Measurements from ENCODE around the gene ALG10B. TPM values are rescaled to one million over a fixed set of nuclear protein-coding genes. Genes with fewer than 3 reads are reported as not detected.
A peak's percentile ranks its signal among the peaks of the same experiment; 100 is the strongest.
"Not testable (repeated sequence)": the region's sequence is repeated elsewhere in the genome, so short reads cannot be mapped to it uniquely, and the experiment has no call there.

The ALG10B gene
- total and polyA plus RNA-seq, 2 experiments from 2014 or later = 0.79 to 1.7 TPM

- Histone ChIP-seq H3K4me2 (ENCODE audit: unreplicated experiment) (no peak overlapping the region), H3K79me2 (ENCODE audit: insufficient read depth) (no peaks in the 10 kb centered on the region), H3K9me2 (ENCODE audit: insufficient read depth) (no peaks in the 10 kb centered on the region), H3F3A (ENCODE audit: insufficient read depth) (no peaks in the 10 kb centered on the region), H3K36me3 (ENCODE audit: low read depth) (no peaks in the 10 kb centered on the region), H3K4me3 (no peak overlapping the region), H3K27me3 (replicated peaks; ENCODE audit: insufficient read depth) (no peaks in the 10 kb centered on the region), H4K20me1 (ENCODE audit: insufficient read depth) (no peaks in the 10 kb centered on the region), H3K9me3 (ENCODE audit: low read depth) (no peaks in the 10 kb centered on the region), H3K9ac (no peak overlapping the region), H2AFZ (no peak overlapping the region), H3K4me1 (ENCODE audit: insufficient read depth) (no peaks in the 10 kb centered on the region), H3K27ac (no peak overlapping the region)
- DNase-seq = no peak
- no peak for TF ChIP-seq EZH2 (IDR thresholded peaks at IDR 0.05; ENCODE audit: insufficient read depth, poor library complexity, severe bottlenecking)
- WGBS, 2 experiments (ENCODE audit: low coverage in 1 of 2, low lambda C conversion rate in 2 of 2, missing lambda C conversion rate in 2 of 2) = 77 to 78% methylated on average over 2 of the region's 2 CpGs
- in situ Hi-C loops (cut with MboI) = loop anchor here (10.0 kb wide), 1 partner anchor 950 kb away; no protein-coding TSS in a partner anchor
Observed at GRCh38 chr12:38324912-38325311, 8.3 kb downstream of the ALG10B start.

- Histone ChIP-seq H3K4me1 (ENCODE audit: insufficient read depth) (no peaks in the 10 kb centered on the region), H3K27ac (no peak overlapping the region), H3K4me2 (ENCODE audit: unreplicated experiment) (no peak overlapping the region), H3K36me3 (ENCODE audit: low read depth) (no peaks in the 10 kb centered on the region), H3K9ac (no peak overlapping the region), H3K9me3 (ENCODE audit: low read depth) (no peaks in the 10 kb centered on the region), H2AFZ (no peak overlapping the region), H3K4me3 (no peak overlapping the region), H4K20me1 (ENCODE audit: insufficient read depth) (no peaks in the 10 kb centered on the region), H3K27me3 (replicated peaks; ENCODE audit: insufficient read depth) (no peaks in the 10 kb centered on the region), H3F3A (ENCODE audit: insufficient read depth) (no peaks in the 10 kb centered on the region), H3K79me2 (ENCODE audit: insufficient read depth) (no peaks in the 10 kb centered on the region), H3K9me2 (ENCODE audit: insufficient read depth) (no peaks in the 10 kb centered on the region)
- DNase-seq = no peak
- no peak for TF ChIP-seq EZH2 (IDR thresholded peaks at IDR 0.05; ENCODE audit: insufficient read depth, poor library complexity, severe bottlenecking)
- TF ChIP-seq EZH2phosphoT487 (IDR thresholded peaks at IDR 0.05; ENCODE audit: insufficient read depth, low read depth) = no peak
- WGBS, 2 experiments (ENCODE audit: low coverage in 1 of 2, low lambda C conversion rate in 2 of 2, missing lambda C conversion rate in 2 of 2) = 95 to 100% methylated on average over 3 of the region's 3 CpGs
- in situ Hi-C loops (cut with MboI) = loop anchor here (10.0 kb wide), 1 partner anchor 947 kb away; no protein-coding TSS in a partner anchor
Observed at GRCh38 chr12:38327356-38327755, 10.8 kb downstream of the ALG10B start.

GRCh38 chr12:38328306-38328895 lies 11.8 kb downstream of the ALG10B start:
- Histone ChIP-seq H3K9me3 (ENCODE audit: low read depth) (no peaks in the 10 kb centered on the region), H3K27me3 (replicated peaks; ENCODE audit: insufficient read depth) (no peaks in the 10 kb centered on the region), H3K9me2 (ENCODE audit: insufficient read depth) (no peaks in the 10 kb centered on the region), H4K20me1 (ENCODE audit: insufficient read depth) (no peaks in the 10 kb centered on the region), H2AFZ (peak overlapping the region; percentile 30; the same call in 1 of the 2 replicates), H3K4me2 (ENCODE audit: unreplicated experiment) (no peak overlapping the region), H3K79me2 (ENCODE audit: insufficient read depth) (no peaks in the 10 kb centered on the region), H3K4me1 (ENCODE audit: insufficient read depth) (no peaks in the 10 kb centered on the region), H3F3A (ENCODE audit: insufficient read depth) (no peaks in the 10 kb centered on the region), H3K4me3 (no peak overlapping the region), H3K9ac (no peak overlapping the region), H3K36me3 (ENCODE audit: low read depth) (no peaks in the 10 kb centered on the region), H3K27ac (no peak overlapping the region)
- 11 to 13% methylated on average over 6 of the region's 6 CpGs for WGBS, 2 experiments (ENCODE audit: low coverage in 1 of 2, low lambda C conversion rate in 2 of 2, missing lambda C conversion rate in 2 of 2)
- in situ Hi-C loops (cut with MboI) = loop anchor here (10.0 kb wide), 1 partner anchor 946 kb away; no protein-coding TSS in a partner anchor
- TF ChIP-seq EZH2 (IDR thresholded peaks at IDR 0.05; ENCODE audit: insufficient read depth, poor library complexity, severe bottlenecking) = no peak
- peak; percentile 48 for DNase-seq

GRCh38 chr12:38330414-38330813 lies 13.8 kb downstream of the ALG10B start:
- H3K27ac ChIP-seq; H4K20me1 ChIP-seq (ENCODE audit: insufficient read depth); H3K36me3 ChIP-seq (ENCODE audit: low read depth); H3K27me3 ChIP-seq (replicated peaks; ENCODE audit: insufficient read depth); H3F3A ChIP-seq (ENCODE audit: insufficient read depth); H3K9me2 ChIP-seq (ENCODE audit: insufficient read depth); H3K4me3 ChIP-seq; H3K9ac ChIP-seq; H3K9me3 ChIP-seq (ENCODE audit: low read depth); H2AFZ ChIP-seq; H3K79me2 ChIP-seq (ENCODE audit: insufficient read depth); DNase-seq; H3K4me2 ChIP-seq (ENCODE audit: unreplicated experiment); H3K4me1 ChIP-seq (ENCODE audit: insufficient read depth): not testable (repeated sequence)
- in situ Hi-C loops (cut with MboI) = loop anchor here (10.0 kb wide), 1 partner anchor 774 kb away; no protein-coding TSS in a partner anchor
- 85 to 93% methylated on average over 6 to 23 of the region's 30 CpGs for WGBS, 2 experiments (ENCODE audit: low coverage in 1 of 2, low lambda C conversion rate in 2 of 2, missing lambda C conversion rate in 2 of 2)

- Histone ChIP-seq H3K27me3 (replicated peaks; ENCODE audit: insufficient read depth) (no peaks in the 10 kb centered on the region), H3F3A (ENCODE audit: insufficient read depth) (no peaks in the 10 kb centered on the region), H4K20me1 (ENCODE audit: insufficient read depth) (no peaks in the 10 kb centered on the region), H3K9me2 (ENCODE audit: insufficient read depth) (no peaks in the 10 kb centered on the region), H3K36me3 (ENCODE audit: low read depth) (no peaks in the 10 kb centered on the region), H3K4me2 (ENCODE audit: unreplicated experiment) (no peak overlapping the region), H3K9me3 (ENCODE audit: low read depth) (no peaks in the 10 kb centered on the region), H3K9ac (no peak overlapping the region), H3K4me1 (ENCODE audit: insufficient read depth) (no peaks in the 10 kb centered on the region), H3K27ac (no peak overlapping the region), H2AFZ (no peak overlapping the region), H3K4me3 (no peak overlapping the region), H3K79me2 (ENCODE audit: insufficient read depth) (no peaks in the 10 kb centered on the region)
- in situ Hi-C loops (cut with MboI) = loop anchor here (10.0 kb wide), 1 partner anchor 772 kb away; no protein-coding TSS in a partner anchor
- TF ChIP-seq EZH2phosphoT487 (IDR thresholded peaks at IDR 0.05; ENCODE audit: insufficient read depth, low read depth) = no peak
- TF ChIP-seq EZH2 (IDR thresholded peaks at IDR 0.05; ENCODE audit: insufficient read depth, poor library complexity, severe bottlenecking) = no peak
- WGBS, 2 experiments (ENCODE audit: low coverage in 1 of 2, low lambda C conversion rate in 2 of 2, missing lambda C conversion rate in 2 of 2) = 76 to 97% methylated on average over 1 of the region's 1 CpG
- DNase-seq = no peak
Observed at GRCh38 chr12:38332814-38333213, 16.2 kb downstream of the ALG10B start.
